BE2C (cell line): ENCODE measurements around the gene TMEM60.

Source experiments
- DNase-seq: peaks from one replicate; pipeline ENCODE4 v3.0.0-alpha.2; 2020
- H3K27me3 ChIP-seq: fragments of 250-450 bp; sonication (Bioruptor Pico); 2 replicates; pipeline ENCODE4 v1.5.1; 2020; ENCODE audit warnings: mild to moderate bottlenecking
- H3K36me3 ChIP-seq: fragments of 250-450 bp; sonication (Bioruptor Pico); 2 replicates; pipeline ENCODE4 v1.5.1; 2020; ENCODE audit warnings: mild to moderate bottlenecking
- H3K4me1 ChIP-seq: fragments of 250-450 bp; sonication (Bioruptor Pico); 2 replicates; pipeline ENCODE4 v1.5.1; 2020
- H3K4me3 ChIP-seq: 2 replicates; pipeline ENCODE4 v1.5.1; 2011; ENCODE audit warnings: low read depth, low read length
- H3K9me3 ChIP-seq: fragments of 250-450 bp; sonication (Bioruptor Pico); 2 replicates; pipeline ENCODE4 v1.5.1; 2020
- TF ChIP-seq, protein P1 (sequence below): IDR thresholded peaks from 2 replicates; pipeline ENCODE4 v1.5.1; 2012; ENCODE audit warnings: mild to moderate bottlenecking, low read depth, low read length

TMEM60 gene

DNA sequence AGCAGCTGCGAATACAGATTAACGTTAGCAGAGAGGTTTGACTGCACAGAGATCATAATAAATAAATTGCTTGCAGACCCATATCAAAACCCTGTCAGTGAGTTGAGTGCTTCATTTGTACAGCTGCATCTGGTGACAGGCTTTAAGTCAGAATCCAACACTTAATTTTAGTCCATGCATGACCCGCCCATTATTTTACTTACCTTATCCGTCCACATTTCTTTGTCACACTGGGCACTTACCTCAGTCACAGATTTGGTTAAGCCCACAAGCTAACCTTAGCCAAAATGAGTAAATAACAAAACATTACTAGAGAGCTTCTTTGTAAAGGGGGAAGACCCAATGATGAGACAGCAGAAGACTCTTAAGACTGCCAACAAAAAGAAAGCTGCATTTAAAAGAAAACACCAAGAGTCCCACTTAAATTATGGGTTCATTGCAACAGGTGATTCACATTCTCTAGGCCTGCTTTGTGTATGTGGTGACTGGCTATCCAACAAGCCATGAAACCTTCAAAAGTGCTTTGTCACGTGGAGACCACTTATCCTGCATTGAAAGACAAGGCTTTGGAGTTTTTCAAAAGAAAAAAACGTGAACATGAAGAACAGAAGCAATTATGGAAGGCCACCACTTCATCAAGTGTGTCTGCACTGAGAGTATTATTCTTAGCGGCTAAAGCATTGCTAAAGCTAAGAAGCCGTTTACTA, 32.6 kb upstream of the TMEM60 start:
- H3K4me1 ChIP-seq = no peaks in the 10 kb centered on the region; the same call in 1 of the 2 replicates
- DNase-seq = no peak

DNA sequence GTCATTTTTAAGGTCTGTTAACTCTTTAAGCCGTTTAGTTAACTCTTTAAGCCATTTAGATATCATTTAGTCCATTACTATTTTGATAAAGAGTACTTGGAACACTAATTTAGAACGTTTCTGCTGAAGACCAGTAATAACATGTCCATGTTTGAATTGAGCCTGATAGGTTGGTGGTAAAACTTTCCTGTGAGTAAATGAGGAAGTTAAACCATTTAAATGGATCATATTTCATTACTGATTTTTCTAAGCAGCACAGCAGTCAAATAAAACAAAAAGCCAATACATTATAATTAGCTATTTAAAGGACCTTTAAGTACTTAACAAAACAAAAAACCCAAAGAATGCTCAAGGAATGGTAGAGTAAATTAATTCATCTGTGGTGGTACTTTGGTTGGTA, 29.8 kb upstream of the TMEM60 start:
- Histone ChIP-seq H3K36me3 (no peaks in the 10 kb centered on the region), H3K4me1 (no peaks in the 10 kb centered on the region; the same call in 1 of the 2 replicates), H3K9me3 (no peaks in the 10 kb centered on the region), H3K27me3 (no peaks in the 10 kb centered on the region), H3K4me3 (no peak overlapping the region)
- DNase-seq = no peak
- TF ChIP-seq, protein P1, sequence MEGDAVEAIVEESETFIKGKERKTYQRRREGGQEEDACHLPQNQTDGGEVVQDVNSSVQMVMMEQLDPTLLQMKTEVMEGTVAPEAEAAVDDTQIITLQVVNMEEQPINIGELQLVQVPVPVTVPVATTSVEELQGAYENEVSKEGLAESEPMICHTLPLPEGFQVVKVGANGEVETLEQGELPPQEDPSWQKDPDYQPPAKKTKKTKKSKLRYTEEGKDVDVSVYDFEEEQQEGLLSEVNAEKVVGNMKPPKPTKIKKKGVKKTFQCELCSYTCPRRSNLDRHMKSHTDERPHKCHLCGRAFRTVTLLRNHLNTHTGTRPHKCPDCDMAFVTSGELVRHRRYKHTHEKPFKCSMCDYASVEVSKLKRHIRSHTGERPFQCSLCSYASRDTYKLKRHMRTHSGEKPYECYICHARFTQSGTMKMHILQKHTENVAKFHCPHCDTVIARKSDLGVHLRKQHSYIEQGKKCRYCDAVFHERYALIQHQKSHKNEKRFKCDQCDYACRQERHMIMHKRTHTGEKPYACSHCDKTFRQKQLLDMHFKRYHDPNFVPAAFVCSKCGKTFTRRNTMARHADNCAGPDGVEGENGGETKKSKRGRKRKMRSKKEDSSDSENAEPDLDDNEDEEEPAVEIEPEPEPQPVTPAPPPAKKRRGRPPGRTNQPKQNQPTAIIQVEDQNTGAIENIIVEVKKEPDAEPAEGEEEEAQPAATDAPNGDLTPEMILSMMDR = no peak

More for the DNA sequence above, 32.6 kb upstream of the TMEM60 start:
- Histone ChIP-seq H3K36me3 (no peaks in the 10 kb centered on the region), H3K4me3 (no peak overlapping the region), H3K27me3 (no peaks in the 10 kb centered on the region), H3K9me3 (no peaks in the 10 kb centered on the region)
- TF ChIP-seq, protein P1 = no peak

DNA sequence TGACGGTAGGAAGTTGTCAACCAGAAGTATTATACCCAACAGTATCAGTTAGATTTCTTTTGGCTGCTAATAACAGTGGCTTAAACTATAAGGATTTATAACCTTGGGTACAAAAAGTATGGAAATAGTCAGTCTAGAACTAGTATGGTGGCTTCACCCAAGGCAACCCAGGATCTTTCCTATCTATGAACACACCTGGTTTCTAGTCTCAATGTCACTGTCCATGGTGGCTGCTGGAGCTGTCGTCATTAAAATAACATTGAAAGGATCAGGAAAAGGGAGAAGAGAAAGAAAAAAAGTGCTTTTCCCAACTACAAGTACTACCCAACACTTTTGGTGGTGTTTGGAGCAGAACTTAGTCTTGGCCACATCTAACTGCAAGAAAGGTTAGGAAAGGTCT, 28.1 kb upstream of the TMEM60 start:
- H3K4me3 ChIP-seq = no peak overlapping the region
- no peak for DNase-seq
- peaks cover 4% of the 10 kb centered on the region; the same call in 1 of the 2 replicates for H3K9me3 ChIP-seq
- TF ChIP-seq, protein P1 = no peak
- H3K27me3 ChIP-seq = no peaks in the 10 kb centered on the region
- H3K4me1 ChIP-seq = no peaks in the 10 kb centered on the region; the same call in 1 of the 2 replicates
- no peaks in the 10 kb centered on the region for H3K36me3 ChIP-seq

DNA sequence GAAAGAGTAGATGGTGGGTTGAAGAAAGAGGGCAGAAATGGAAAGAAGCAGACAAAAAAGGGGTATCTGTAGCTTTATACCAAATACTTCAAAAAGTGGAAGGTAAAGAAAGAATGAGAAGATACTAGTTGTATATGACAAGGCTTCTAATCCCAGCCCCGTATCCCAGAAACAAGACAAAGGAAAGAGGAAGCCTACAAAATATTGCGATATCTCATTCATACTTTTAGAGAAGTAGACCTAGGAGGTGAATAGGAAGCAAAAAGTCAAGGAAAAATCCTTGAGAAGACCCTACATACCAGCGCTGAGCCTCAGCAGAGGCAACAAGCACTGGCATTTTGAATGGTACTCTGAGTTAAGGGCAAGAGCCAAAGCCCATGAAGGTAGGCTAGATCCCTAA, 26.9 kb upstream of the TMEM60 start:
- Histone ChIP-seq H3K4me1 (no peaks in the 10 kb centered on the region), H3K4me3 (no peak overlapping the region), H3K36me3 (no peaks in the 10 kb centered on the region), H3K27me3 (no peaks in the 10 kb centered on the region), H3K9me3 (peaks cover 6% of the 10 kb centered on the region; the same call in 1 of the 2 replicates)
- TF ChIP-seq, protein P1 = no peak
- no peak for DNase-seq

DNA sequence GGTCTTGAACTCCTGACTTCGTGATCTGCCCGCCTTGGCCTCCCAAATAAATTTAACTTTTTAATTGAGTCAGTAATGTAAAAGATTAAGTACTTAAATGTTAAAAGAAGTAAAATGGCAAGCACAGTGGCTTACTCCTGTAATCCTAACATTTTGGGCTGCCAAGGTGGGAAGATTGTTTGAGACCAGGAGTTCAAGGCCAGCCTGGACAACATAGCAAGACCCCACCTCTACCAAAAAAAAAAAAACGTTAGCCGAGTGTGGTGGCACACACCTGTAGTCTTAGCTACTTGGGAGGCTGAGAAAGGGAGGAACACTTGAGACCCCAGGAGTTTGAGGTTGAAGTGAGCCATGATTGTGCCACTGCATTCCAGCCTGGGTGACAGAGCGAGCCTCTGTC, 26.4 kb upstream of the TMEM60 start:
- TF ChIP-seq, protein P1 = no peak
- no peaks in the 10 kb centered on the region for H3K27me3 ChIP-seq
- DNase-seq = no peak
- no peak overlapping the region for H3K4me3 ChIP-seq
- no peaks in the 10 kb centered on the region for H3K36me3 ChIP-seq
- H3K4me1 ChIP-seq = no peaks in the 10 kb centered on the region
- peaks cover 6% of the 10 kb centered on the region; the same call in 1 of the 2 replicates for H3K9me3 ChIP-seq

DNA sequence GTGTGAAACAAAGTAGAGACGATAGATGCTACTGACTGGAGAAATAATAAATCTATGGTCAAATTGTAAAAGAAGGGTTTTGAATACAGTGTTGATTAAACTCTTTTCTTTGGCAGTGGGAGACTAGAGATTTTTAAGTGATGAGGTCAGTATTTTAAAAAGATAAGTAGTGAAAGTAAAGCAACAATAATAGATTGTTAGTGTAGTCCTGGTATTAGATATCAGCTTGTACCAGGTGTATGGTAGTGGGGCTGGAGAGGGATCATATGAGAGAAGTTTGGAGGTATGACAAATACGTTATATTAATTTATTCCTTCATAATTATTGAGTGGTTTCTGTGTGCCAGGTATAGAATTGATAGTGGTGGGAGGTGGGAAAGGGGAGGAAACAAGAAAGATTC, 25.6 kb upstream of the TMEM60 start:
- DNase-seq = no peak
- no peaks in the 10 kb centered on the region for H3K36me3 ChIP-seq
- no peaks in the 10 kb centered on the region for H3K4me1 ChIP-seq
- no peaks in the 10 kb centered on the region for H3K27me3 ChIP-seq
- no peak overlapping the region for H3K4me3 ChIP-seq
- peaks cover 6% of the 10 kb centered on the region; the same call in 1 of the 2 replicates for H3K9me3 ChIP-seq
- TF ChIP-seq, protein P1 = no peak
